Fibroblast of the aortic adventitia (primary cell): Measurements from ENCODE around the gene TCERG1L. TPM values are rescaled to one million over a fixed set of nuclear protein-coding genes. Genes with fewer than 3 reads are reported as not detected.
"Not testable (repeated sequence)": the region's sequence is repeated elsewhere in the genome, so short reads cannot be mapped to it uniquely, and the experiment has no call there.

Source experiments
- DNase-seq: peaks from one replicate; pipeline ENCODE4 v3.0.0-alpha.2; 2010; ENCODE audit warnings: low read depth
- H3K4me3 ChIP-seq: 2 replicates; pipeline ENCODE4 v1.5.1; 2011; ENCODE audit warnings: low read depth, mild to moderate bottlenecking, control low read depth, low read length, moderate library complexity
- CTCF ChIP-seq: IDR thresholded peaks from 2 replicates; pipeline ENCODE4 v1.5.1; 2011; ENCODE audit warnings: mild to moderate bottlenecking, low read length, control low read depth, inconsistent platforms; ENCODE audit not compliant: insufficient read depth
- total RNA-seq: library from RNA; depleted of rRNA; stranded (reverse); fragments of >200 nt; gene quantifications from 2 replicates; pipeline ENCODE4 v1.2.3, GENCODE V29; 2012; ENCODE audit warnings: low replicate concordance

Gene TCERG1L
- total RNA-seq, 1 donor: not detected

DNA sequence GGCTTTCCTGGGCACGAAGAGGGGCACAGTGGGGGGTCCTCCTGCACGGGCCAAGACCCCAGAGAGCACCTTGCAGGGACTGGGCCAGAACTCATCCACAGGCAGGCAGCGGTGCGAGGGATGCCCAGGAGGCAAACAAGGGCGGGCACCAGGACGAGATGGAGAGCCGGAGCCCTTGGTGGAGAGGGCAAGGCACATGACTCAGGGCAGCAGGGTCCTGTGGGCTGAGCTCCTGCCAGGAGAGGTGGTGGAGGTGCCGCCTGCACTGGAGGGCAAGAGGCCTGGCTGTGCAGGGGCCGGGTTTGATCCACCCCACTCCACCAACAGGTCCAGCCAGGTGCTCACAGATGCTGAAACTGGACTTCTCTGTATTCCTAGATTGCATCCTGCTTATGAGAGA, 170.9 kb downstream of the TCERG1L start:
- no peak for DNase-seq
- TF ChIP-seq CTCF: no peak
- no peak overlapping the region for H3K4me3 ChIP-seq

GRCh38 chr10:131137223-131137622, 174.3 kb downstream of the TCERG1L start:
- TF ChIP-seq CTCF: no peak
- H3K4me3 ChIP-seq: no peak overlapping the region

DNA sequence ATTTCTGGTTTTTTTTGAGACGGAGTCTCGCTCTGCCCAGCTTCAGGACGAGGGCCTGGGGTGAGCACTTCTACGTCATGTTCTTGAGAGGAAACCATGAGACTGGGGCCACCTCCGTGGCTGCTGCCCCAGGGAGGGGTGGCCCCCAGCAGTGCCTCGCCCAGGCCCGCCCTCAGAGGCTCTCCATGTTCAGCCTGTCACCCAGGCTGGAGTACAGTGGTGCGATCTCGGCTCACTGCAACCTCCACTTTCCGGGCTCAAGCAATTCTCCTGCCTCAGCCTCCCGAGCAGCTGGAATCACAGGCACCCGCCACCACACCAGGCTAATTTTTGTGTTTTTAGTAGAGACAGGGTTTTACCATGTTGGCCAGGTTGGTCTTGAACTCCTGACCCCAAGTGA, 175.2 kb downstream of the TCERG1L start:
- DNase-seq, H3K4me3 ChIP-seq: not testable (repeated sequence)

More at GRCh38 chr10:131137223-131137622, 174.3 kb downstream of the TCERG1L start:
- DNase-seq: no peak

DNA sequence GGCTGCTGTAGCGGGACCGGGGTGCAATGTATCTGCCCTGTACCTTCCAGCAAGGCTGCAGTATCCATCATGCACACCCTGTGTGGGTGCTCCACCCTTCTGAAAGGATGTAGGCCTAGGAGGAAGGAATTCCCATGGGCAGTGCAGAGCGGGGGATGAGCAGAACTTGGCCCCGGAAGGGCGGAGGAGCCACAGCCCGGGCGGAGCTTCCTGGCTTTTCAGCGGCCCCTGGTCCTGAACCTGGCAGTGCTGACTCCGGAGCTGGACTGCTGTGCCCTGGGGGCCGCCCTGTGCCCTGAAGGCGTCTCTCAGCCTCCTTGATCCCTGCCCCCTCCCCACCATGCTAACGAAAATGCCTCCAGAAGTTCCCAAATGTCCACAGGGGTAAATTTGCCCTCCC, 175.8 kb downstream of the TCERG1L start:
- no peak for DNase-seq
- no peak for TF ChIP-seq CTCF
- H3K4me3 ChIP-seq: no peak overlapping the region

DNA sequence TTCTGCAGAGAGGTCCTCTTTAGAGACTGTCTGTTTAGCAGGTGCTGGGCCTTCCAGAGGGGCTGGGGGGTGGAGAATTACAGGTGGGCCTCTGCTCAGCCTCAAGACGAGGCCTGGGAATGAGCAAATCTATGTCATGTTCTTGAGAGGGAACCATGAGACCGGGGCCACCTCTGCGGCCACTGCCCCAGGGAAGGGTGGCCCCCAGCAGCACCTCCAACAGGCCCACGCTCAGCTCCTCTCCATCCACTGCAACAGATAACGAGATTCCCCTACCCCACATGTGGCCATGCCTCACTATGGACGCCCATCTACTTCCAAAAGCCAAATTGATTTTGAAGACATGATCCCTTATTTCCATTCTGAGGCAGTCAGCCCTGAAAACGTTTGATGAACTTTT, 176.9 kb downstream of the TCERG1L start:
- H3K4me3 ChIP-seq: no peak overlapping the region
- DNase-seq: no peak
- no peak for TF ChIP-seq CTCF

- DNase-seq: no peak
- H3K4me3 ChIP-seq: no peak overlapping the region
- TF ChIP-seq CTCF: no peak
These were observed 177.4 kb downstream of the TCERG1L start for GRCh38 chr10:131134001-131134576.

- H3K4me3 ChIP-seq: no peak overlapping the region
- no peak for DNase-seq
- no peak for TF ChIP-seq CTCF
These were observed 178.8 kb downstream of the TCERG1L start for GRCh38 chr10:131132681-131133080.
